ENCODE measurements around the gene SLC1A3.

The SLC1A3 gene

GRCh38 chr5:36657563-36657995 is 51.2 kb downstream of the SLC1A3 start:
- H3K79me2 ChIP-seq (ENCODE audit: low read length) = no peaks in the 10 kb centered on the region
- H3K4me1 ChIP-seq (ENCODE audit: low read length) = no peaks in the 10 kb centered on the region
- H3K27me3 ChIP-seq (ENCODE audit: low read depth, low read length) = no peaks in the 10 kb centered on the region
- H3K9ac ChIP-seq (ENCODE audit: low read length) = no peak overlapping the region
- H3K4me2 ChIP-seq (ENCODE audit: low read length) = no peak overlapping the region
- no peak overlapping the region for H3K27ac ChIP-seq (ENCODE audit: low read length)
- H4K20me1 ChIP-seq (ENCODE audit: insufficient read depth, low read length) = no peaks in the 10 kb centered on the region
- H3K36me3 ChIP-seq (replicated peaks; ENCODE audit: low read depth, low read length) = no peaks in the 10 kb centered on the region
- H2AFZ ChIP-seq (ENCODE audit: low read depth, low read length) = no peak overlapping the region
- H3K4me3 ChIP-seq (ENCODE audit: low read length) = no peak overlapping the region
- no peaks in the 10 kb centered on the region for H3K9me3 ChIP-seq (ENCODE audit: insufficient read depth, low read length)
- TF ChIP-seq CTCF (IDR thresholded peaks at IDR 0.05; ENCODE audit: low read depth, low read length) (no peak), EZH2phosphoT487 (IDR thresholded peaks at IDR 0.05; ENCODE audit: low read depth) (no peak)

GRCh38 chr5:36658038-36658756 is 51.8 kb downstream of the SLC1A3 start:
- Histone ChIP-seq H3K79me2 (ENCODE audit: low read length) (no peaks in the 10 kb centered on the region), H2AFZ (ENCODE audit: low read depth, low read length) (no peak overlapping the region), H3K27me3 (ENCODE audit: low read depth, low read length) (no peaks in the 10 kb centered on the region), H4K20me1 (ENCODE audit: insufficient read depth, low read length) (no peaks in the 10 kb centered on the region), H3K36me3 (replicated peaks; ENCODE audit: low read depth, low read length) (no peaks in the 10 kb centered on the region), H3K4me1 (ENCODE audit: low read length) (no peaks in the 10 kb centered on the region), H3K4me3 (ENCODE audit: low read length) (no peak overlapping the region), H3K9me3 (ENCODE audit: insufficient read depth, low read length) (no peaks in the 10 kb centered on the region), H3K9ac (ENCODE audit: low read length) (no peak overlapping the region), H3K27ac (ENCODE audit: low read length) (no peak overlapping the region), H3K4me2 (ENCODE audit: low read length) (no peak overlapping the region)
- no peak for TF ChIP-seq EZH2phosphoT487 (IDR thresholded peaks at IDR 0.05; ENCODE audit: low read depth)
- TF ChIP-seq CTCF (IDR thresholded peaks at IDR 0.05; ENCODE audit: low read depth, low read length) = no peak

GRCh38 chr5:36659411-36659810 is 53.0 kb downstream of the SLC1A3 start:
- no peaks in the 10 kb centered on the region for H3K36me3 ChIP-seq (replicated peaks; ENCODE audit: low read depth, low read length)

More at GRCh38 chr5:36659411-36659810, 53.0 kb downstream of the SLC1A3 start:
- H3K9me3 ChIP-seq (ENCODE audit: insufficient read depth, low read length) = no peaks in the 10 kb centered on the region
- H3K27ac ChIP-seq (ENCODE audit: low read length) = no peak overlapping the region
- TF ChIP-seq CTCF (IDR thresholded peaks at IDR 0.05; ENCODE audit: low read depth, low read length) = no peak
- TF ChIP-seq EZH2phosphoT487 (IDR thresholded peaks at IDR 0.05; ENCODE audit: low read depth) = no peak
- no peak overlapping the region for H3K4me3 ChIP-seq (ENCODE audit: low read length)
- no peak overlapping the region for H3K4me2 ChIP-seq (ENCODE audit: low read length)
- no peaks in the 10 kb centered on the region for H3K4me1 ChIP-seq (ENCODE audit: low read length)
- no peak overlapping the region for H3K9ac ChIP-seq (ENCODE audit: low read length)
- no peaks in the 10 kb centered on the region for H3K27me3 ChIP-seq (ENCODE audit: low read depth, low read length)
- no peaks in the 10 kb centered on the region for H3K79me2 ChIP-seq (ENCODE audit: low read length)
- H4K20me1 ChIP-seq (ENCODE audit: insufficient read depth, low read length) = no peaks in the 10 kb centered on the region
- no peak overlapping the region for H2AFZ ChIP-seq (ENCODE audit: low read depth, low read length)

All from OCI-LY3 (cell line).